AG04450 (cell line): ENCODE data around the gene SHROOM4. TPM values are rescaled to one million over a fixed set of nuclear protein-coding genes. Genes with fewer than 3 reads are reported as not detected.

Experiments used
- CTCF ChIA-PET: fragments of 300-600, 350-600 bp; formaldehyde crosslinking; extraction: SDS; loops from one replicate; lab custom pipeline; 2022; ENCODE audit warnings: antibody characterized with exemption, inconsistent platforms; lab: Charles Lee
- POLR2A ChIA-PET: fragments of 350-600 bp; formaldehyde crosslinking; extraction: SDS; loops from one replicate; lab custom pipeline; 2021; ENCODE audit warnings: antibody characterized with exemption, inconsistent platforms; lab: Yijun Ruan, JAX
- DNase-seq: peaks from one replicate; pipeline ENCODE4 v3.0.0-alpha.2; 2011; ENCODE audit warnings: low read depth, low spot score
- H3K27ac ChIP-seq: one replicate; pipeline ENCODE4 v1.5.1; 2012; ENCODE audit warnings: low read depth, low read length, control low read depth
- H3K27me3 ChIP-seq: one replicate; pipeline ENCODE4 v1.6.0; 2012; ENCODE audit warnings: low read length; ENCODE audit not compliant: control insufficient read depth, insufficient read depth
- H3K4me3 ChIP-seq: 2 replicates; pipeline ENCODE4 v1.5.1; 2011; ENCODE audit warnings: mild to moderate bottlenecking, low read depth, low read length, control low read depth
- H3K9me3 ChIP-seq: 2 replicates; pipeline ENCODE4 v1.5.1; 2012; ENCODE audit warnings: low read length; ENCODE audit not compliant: control insufficient read depth, insufficient read depth
- polyA plus RNA-seq: library from polyadenylated mRNA; depleted of rRNA; stranded (reverse); fragments of >200 nt; gene quantifications from 2 replicates; pipeline ENCODE4 v1.2.3, GENCODE V29; 2011
- TF ChIP-seq, protein P1 (sequence below): IDR thresholded peaks from 2 replicates; pipeline ENCODE4 v1.5.1; 2011; ENCODE audit warnings: low read depth, low read length, control low read depth, inconsistent platforms

SHROOM4 gene
- polyA plus RNA-seq, 1 experiment: 1.0 TPM

DNA sequence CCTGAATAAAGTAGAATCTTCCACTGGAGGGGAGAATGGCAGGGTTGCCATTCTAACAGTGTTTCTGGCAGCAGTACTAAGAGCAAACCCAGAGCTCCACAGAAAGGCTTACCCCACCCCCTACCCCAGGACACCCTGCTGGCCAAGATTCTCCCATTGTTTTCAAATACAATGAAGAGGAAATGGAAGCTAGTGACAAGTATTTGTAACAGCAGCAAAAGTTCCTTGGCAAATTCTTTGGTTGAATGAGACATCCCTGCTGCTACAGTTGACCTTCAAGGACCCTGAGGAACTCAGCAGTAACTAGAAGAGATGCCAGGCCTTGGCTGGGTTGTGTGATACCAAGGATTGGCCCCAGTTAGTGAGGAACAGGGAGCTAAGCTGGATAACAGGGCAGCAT is 219.2 kb downstream of the SHROOM4 start:
- no peak overlapping the region for H3K4me3 ChIP-seq
- TF ChIP-seq, protein P1, sequence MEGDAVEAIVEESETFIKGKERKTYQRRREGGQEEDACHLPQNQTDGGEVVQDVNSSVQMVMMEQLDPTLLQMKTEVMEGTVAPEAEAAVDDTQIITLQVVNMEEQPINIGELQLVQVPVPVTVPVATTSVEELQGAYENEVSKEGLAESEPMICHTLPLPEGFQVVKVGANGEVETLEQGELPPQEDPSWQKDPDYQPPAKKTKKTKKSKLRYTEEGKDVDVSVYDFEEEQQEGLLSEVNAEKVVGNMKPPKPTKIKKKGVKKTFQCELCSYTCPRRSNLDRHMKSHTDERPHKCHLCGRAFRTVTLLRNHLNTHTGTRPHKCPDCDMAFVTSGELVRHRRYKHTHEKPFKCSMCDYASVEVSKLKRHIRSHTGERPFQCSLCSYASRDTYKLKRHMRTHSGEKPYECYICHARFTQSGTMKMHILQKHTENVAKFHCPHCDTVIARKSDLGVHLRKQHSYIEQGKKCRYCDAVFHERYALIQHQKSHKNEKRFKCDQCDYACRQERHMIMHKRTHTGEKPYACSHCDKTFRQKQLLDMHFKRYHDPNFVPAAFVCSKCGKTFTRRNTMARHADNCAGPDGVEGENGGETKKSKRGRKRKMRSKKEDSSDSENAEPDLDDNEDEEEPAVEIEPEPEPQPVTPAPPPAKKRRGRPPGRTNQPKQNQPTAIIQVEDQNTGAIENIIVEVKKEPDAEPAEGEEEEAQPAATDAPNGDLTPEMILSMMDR: no peak
- no peak for DNase-seq
- ChIA-PET CTCF (no interaction called here), POLR2A (no interaction called here)
- H3K27me3 ChIP-seq: no peaks in the 10 kb centered on the region
- no peak overlapping the region for H3K27ac ChIP-seq
- no peaks in the 10 kb centered on the region for H3K9me3 ChIP-seq

DNA sequence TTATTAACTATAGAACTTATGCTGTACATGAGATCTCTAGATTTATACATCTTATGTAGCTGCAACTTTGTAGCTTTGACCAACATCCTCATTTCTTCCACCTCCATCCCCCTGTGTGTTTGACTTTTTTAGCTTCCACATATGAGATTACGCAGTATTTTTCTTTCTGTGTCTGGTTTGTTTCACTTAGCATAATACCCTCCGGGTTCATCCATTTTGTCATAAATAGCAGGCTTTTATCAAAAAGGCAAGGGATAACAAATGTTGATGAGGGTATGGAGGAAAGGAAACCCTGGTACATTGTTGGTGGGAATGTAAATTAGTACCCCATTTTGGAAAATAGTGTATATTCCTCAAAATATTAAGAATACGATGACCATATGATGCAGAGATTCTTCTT is 227.0 kb downstream of the SHROOM4 start:
- no peaks in the 10 kb centered on the region for H3K9me3 ChIP-seq
- no peak overlapping the region for H3K27ac ChIP-seq
- ChIA-PET CTCF (interaction anchor here (1.9 kb wide), 1 partner anchor 95 kb away, joined by 4 read pairs; no protein-coding TSS in a partner anchor), POLR2A (no interaction called here)
- H3K4me3 ChIP-seq: no peak overlapping the region
- TF ChIP-seq, protein P1: no peak
- H3K27me3 ChIP-seq: peaks cover 3% of the 10 kb centered on the region
- no peak for DNase-seq

DNA sequence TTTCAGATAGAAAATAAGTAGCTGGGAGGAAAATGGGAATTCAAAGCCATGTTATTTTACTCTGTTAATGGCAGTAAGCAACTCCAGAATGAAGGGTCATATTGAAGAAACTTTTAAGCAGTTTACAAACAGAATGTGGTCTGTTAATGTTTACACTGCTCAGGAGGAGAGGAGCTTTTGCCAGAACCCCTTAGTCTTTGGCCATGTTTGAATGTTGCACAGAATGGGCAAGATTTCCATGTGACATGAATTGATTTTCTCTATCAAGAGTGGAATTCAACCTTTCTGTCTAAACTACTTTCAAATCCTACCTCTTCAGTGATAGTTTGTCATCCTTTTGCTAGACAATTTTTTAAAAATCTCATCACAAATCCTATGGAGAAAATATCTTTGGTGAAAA is 227.6 kb downstream of the SHROOM4 start:
- H3K27ac ChIP-seq: no peak overlapping the region
- peaks cover 3% of the 10 kb centered on the region for H3K27me3 ChIP-seq
- ChIA-PET CTCF (no interaction called here), POLR2A (no interaction called here)
- H3K4me3 ChIP-seq: no peak overlapping the region
- DNase-seq: no peak
- TF ChIP-seq, protein P1: no peak
- H3K9me3 ChIP-seq: no peaks in the 10 kb centered on the region

DNA sequence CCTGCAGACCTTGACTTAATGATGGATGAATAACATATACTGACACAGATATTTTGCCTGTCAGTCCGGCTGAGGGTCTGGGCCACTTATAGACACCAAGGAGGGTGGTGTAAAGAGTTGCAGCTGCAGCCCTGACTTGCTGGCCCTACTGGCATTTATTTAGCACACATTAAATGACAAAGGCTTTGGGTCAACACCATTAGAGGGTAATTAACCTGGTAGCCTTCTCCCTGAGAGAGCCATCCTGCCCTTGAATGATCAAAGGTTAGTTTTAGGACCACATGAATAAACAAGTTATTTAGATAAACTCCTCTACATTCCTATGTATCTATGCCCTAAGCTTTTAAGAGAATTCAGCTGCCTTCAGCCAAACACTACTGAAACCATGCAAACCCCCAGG is 232.6 kb downstream of the SHROOM4 start:
- peaks cover 3% of the 10 kb centered on the region for H3K27me3 ChIP-seq
- H3K27ac ChIP-seq: no peak overlapping the region
- DNase-seq: no peak
- CTCF ChIA-PET: interaction anchor here (0.9 to 2.6 kb wide), 2 partner anchors 18 to 666 kb away, joined by 4 to 12 read pairs; no protein-coding TSS in a partner anchor
- POLR2A ChIA-PET: no interaction called here
- no peak overlapping the region for H3K4me3 ChIP-seq
- H3K9me3 ChIP-seq: no peaks in the 10 kb centered on the region
- TF ChIP-seq, protein P1: no peak

DNA sequence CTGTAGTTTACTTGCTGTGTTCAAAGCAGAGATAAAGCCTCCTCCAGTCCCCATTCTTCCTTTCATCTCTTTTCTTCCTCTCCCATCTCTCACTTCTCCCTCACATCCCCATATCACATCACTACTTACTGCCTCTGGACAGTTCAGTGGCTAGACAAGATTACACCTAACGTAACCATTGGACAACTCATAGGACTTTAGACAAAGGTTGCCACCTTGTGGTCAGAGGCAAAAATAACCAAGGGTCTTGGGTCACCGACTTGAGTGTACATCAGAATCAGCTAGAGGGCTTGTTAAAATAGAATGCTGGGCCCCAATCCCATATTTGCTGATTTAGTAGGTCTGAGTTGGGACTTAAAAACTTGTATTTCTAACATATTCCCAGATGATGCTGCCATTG is 234.0 kb downstream of the SHROOM4 start:
- TF ChIP-seq, protein P1: peak; percentile 56
- peak; percentile 11 for DNase-seq
- no peak overlapping the region for H3K4me3 ChIP-seq
- no peak overlapping the region for H3K27ac ChIP-seq
- H3K27me3 ChIP-seq: peaks cover 3% of the 10 kb centered on the region
- POLR2A ChIA-PET: no interaction called here
- CTCF ChIA-PET: interaction anchor here (0.8 to 2.6 kb wide), 7 partner anchors 9 to 696 kb away, joined by 3 to 12 read pairs (median 5); no protein-coding TSS in a partner anchor
- no peaks in the 10 kb centered on the region for H3K9me3 ChIP-seq
